Stomach (tissue), 4 donors: Measurements from ENCODE around the gene BRI3.

Source experiments
- CTCF ChIP-seq, 7 experiments: fragments of 450-650 bp in 4 of 7; fragments of 200-600 bp in 3 of 7; sonication (generic) in 3 of 7; IDR thresholded peaks; one replicate each; pipeline ENCODE4 v1.5.1; 2016 to 2019; ENCODE audit warnings: antibody characterized with exemption in 7 of 7, control low read depth in 2 of 7, mild to moderate bottlenecking in 1 of 7
- EP300 ChIP-seq: sonication (generic); formaldehyde crosslinking; IDR thresholded peaks from one replicate; pipeline ENCODE4 v1.6.1; 2017; ENCODE audit warnings: antibody characterized with exemption
- POLR2AphosphoS5 ChIP-seq, 3 donors: sonication (generic); formaldehyde crosslinking; IDR thresholded peaks; one replicate each; pipeline ENCODE4 v1.6.1; 2016; ENCODE audit warnings: antibody characterized with exemption in 3 of 3

- TF ChIP-seq POLR2AphosphoS5 (IDR thresholded peaks at IDR 0.05) (no peak), CTCF (IDR thresholded peaks at IDR 0.05) (no peak), EP300 (no peak)
Measured at GRCh38 chr7:98329100-98329790, 47.8 kb downstream of the BRI3 start.
